ENCODE data around the gene MUC3A.

The MUC3A gene

DNA sequence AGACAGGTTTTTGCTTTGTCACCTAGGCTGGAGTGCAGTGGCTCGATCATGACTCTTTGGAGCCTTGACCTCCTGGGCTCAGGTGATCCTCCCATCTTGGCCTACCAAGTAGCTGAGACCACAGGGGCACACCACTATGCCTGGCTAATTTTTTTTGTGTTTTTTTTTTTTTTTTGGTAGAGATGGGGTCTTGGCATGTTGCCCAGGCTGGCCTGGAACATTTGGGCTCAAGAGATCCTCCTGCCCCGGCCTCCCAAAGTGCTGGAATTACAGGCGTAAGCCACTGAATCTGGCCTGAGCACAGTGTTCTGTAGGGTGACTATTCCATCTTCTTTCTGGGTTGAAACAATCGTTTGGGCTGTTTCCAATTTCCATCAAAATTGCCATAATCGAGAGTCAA, 1.5 kb upstream of the MUC3A start:
- no peak for DNase-seq (ENCODE audit: low read depth)

DNA sequence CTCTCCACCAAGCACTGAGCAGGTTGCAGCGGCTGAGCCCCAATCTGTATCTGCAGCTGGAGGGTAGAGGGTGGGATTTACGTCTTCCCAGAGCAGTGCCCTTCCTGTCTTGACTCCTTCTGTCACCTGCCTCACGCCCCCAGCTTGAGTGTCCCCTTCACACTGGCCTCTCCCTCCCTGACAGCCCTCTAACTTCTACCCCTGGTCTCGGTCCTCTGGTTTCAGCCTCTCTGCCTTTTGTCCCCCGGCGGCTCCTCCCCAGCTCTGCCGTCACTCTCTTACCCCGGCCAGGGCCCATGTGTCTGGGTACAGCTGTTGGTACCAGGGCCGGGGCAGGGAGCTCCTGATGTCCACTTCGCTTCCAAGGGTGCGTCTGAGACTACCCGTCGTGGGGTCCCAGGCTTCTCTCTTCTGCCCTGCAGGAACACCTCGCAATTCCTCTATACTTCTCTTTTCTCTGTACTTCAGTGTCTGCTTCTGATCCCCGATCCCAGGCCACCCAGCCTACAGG, 654 bp downstream of the MUC3A start:
- DNase-seq (ENCODE audit: low read depth): no peak

DNA sequence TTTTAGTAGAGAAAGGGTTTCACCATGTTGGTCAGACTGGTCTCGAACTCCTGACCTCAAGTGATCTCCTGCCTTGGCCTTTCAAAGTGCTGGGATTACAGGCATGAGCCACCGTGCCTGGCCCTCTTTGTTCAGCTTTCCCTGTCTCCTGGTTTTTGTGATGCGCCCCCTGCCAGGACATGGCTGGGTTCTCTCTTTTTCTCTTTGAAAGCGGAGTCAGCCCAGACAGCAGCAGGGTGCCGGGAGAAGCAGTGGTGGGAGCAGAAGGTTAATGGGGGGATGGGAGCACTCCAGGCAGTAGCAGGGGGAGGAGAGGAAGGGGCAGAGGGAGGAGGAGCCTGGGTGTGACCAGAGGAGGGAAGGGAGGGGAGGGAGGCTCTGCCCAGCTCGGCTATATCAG, 1.8 kb downstream of the MUC3A start:
- DNase-seq (ENCODE audit: low read depth): no peak

DNA sequence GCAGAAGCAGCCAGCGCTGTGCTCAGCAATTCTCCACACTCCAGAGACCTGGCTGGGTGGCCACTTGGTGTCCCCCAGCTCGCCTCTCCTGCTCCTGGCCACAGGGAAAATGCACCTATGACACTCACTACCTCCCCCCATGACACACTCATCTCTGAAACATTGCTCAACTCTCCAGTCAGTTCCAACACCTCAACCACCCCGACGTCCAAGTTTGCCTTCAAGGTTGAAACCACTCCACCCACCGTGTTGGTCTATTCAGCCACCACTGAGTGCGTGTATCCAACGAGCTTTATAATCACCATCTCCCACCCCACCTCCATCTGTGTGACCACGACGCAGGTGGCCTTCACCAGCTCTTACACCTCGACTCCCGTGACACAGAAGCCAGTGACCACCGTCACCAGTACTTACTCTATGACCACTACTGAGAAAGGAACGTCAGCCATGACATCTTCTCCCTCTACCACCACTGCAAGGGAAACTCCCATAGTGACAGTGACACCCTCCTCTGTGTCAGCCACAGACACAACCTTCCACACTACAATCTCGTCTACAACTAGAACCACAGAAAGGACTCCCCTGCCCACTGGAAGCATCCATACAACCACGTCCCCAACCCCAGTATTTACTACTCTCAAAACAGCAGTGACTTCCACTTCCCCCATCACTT, 2.7 kb downstream of the MUC3A start:
- no peak for DNase-seq (ENCODE audit: low read depth)

DNA sequence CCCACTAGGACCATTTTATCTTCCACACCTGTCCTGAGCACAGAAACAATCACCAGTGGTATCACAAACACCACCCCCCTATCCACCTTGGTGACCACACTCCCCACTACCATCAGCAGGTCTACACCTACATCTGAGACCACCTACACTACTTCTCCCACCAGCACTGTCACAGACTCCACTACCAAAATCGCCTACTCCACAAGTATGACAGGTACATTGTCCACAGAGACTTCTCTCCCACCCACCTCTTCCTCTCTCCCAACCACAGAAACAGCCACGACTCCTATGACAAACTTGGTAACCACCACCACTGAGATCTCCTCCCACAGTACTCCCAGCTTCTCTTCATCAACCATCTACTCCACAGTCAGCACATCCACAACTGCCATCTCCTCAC, 3.3 kb downstream of the MUC3A start:
- no peak for DNase-seq (ENCODE audit: low read depth)

DNA sequence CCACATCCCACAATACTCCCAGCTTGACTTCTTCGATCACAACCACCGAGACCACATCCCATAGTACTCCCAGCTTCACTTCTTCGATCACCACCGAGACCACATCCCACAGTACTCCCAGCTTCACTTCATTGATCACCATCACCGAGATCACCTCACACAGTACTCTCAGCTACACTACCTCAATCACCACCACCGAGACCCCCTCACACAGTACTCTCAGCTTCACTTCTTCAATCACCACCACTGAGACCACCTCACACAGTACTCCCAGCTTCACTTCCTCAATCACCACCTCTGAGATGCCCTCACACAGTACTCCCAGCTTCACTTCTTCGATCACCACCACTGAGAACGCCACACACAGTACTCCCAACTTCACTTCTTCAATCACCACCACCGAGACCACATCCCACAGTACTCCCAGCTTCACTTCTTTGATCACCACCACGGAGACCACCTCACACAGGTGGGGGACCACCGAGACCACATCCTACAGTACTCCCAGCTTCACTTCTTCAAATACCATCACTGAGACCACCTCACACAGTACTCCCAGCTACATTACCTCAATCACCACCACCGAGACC, 8.6 kb downstream of the MUC3A start:
- no peak for DNase-seq (ENCODE audit: low read depth)

DNA sequence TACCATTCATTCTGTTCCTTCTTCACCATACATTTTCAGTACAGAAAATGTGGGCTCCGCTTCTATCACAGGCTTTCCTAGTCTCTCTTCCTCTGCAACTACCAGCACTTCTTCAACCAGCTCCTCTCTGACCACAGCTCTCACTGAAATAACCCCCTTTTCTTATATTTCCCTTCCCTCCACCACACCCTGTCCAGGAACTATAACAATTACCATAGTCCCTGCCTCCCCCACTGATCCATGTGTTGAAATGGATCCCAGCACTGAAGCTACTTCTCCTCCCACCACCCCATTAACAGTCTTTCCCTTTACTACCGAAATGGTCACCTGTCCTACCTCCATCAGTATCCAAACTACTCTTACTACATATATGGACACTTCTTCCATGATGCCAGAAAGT, 10.6 kb downstream of the MUC3A start:
- no peak for DNase-seq (ENCODE audit: low read depth)

DNA sequence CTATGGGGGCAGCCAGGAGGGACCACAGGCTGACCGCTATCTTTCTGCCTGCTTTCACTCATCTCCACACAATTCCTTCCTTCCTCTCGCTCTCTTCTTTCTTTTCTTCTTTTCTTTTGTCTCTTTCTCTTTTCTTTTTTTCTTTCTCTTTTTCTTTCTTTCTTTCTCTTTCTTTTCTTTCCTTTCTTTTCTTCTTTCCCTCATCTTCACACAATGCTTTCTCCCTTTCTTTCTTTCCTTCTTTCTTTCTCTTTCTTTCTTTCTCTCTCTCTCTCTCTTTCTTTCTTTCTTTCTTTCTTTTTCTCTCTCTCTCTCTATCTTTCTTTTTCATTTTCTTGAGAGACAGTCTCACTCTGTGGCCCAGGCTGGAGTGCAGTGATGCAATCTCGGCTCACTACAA, 13.2 kb downstream of the MUC3A start:
- no peak for DNase-seq (ENCODE audit: low read depth)

DNA sequence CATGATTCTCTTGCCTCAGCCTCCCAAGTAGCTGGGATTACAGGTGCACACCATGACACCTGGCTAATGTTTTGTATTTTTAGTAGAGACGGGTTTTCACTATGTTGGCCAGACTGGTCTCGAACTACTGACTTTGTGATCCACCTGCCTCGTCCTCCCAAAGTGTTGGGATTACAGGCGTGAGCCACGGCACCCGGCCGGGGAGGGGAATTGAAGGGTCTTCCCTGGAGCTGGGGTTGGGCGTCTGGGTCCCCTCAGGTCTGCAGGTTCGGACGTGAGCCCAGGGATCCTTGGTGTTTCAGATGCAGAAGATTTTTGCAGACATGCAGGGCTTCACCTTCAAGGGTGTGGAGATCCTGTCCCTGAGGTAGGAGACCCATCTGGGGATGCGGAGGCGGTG, 14.1 kb downstream of the MUC3A start:
- DNase-seq (ENCODE audit: low read depth): no peak

DNA sequence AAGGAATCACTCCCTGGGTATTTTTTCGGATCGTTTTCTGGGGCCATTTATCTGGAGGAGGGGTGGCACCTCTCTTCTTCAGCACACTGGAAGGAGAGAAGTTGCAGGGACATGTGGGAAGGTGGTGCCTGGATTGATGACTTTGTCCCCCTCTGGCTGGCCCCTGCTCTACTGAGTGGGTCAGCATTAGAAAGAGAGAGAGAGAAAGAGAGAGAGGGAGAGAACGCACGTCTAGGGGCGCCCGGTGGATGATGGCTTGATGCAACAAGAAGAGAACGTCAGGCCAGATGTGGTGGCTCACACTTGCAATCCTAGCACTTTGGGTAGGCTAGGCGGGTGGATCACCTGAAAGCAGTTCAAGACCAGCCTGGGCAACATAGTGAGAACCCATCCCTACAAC, 14.5 kb downstream of the MUC3A start:
- DNase-seq (ENCODE audit: low read depth): no peak

DNA sequence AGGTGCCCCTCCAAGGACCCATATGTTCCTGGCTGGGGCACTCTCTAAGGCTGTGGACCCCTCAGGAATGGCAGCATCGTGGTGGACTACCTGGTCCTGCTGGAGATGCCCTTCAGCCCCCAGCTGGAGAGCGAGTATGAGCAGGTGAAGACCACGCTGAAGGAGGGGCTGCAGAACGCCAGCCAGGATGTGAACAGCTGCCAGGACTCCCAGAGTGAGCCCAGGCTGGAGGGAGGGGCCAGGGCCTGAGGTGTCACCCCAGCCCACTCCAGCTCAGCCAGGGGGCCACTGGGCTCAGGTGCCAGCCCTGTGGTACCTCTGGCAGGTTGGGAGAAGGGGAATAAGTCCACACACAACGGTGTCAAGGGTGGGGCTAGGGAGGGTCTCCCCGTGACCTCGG, 15.3 kb downstream of the MUC3A start:
- no peak for DNase-seq (ENCODE audit: low read depth)

DNA sequence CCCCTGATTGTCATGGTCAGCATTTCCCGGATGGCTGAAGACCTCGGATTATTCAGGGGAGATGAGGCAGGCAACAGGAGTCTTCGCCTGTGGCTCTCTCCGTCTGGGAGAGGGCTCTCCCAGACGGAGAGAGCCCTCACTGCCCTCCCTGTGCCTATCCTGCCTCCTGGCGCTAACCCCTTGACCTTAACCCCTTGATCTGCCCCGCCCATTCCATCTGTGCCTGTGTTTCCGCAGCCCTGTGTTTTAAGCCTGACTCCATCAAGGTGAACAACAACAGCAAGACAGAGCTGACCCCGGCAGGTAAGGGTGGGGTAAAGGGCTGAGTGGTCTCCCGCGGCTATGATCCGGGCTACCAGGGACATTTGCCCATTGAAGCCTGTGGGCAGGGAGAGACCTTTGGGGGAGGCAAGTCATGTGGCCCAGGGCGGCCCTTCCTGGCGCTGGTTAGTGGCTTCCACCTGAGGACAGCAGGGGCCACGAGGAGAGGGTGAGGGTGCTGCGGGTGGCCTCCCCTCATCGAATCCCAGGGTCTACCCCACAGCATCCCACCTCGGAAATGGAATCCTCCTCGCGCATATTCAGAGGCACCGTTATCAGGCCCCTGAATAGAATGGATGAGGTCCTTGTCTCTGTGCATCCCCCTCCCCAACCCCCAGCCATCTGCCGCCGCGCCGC, 15.8 kb downstream of the MUC3A start:
- no peak for DNase-seq (ENCODE audit: low read depth)

DNA sequence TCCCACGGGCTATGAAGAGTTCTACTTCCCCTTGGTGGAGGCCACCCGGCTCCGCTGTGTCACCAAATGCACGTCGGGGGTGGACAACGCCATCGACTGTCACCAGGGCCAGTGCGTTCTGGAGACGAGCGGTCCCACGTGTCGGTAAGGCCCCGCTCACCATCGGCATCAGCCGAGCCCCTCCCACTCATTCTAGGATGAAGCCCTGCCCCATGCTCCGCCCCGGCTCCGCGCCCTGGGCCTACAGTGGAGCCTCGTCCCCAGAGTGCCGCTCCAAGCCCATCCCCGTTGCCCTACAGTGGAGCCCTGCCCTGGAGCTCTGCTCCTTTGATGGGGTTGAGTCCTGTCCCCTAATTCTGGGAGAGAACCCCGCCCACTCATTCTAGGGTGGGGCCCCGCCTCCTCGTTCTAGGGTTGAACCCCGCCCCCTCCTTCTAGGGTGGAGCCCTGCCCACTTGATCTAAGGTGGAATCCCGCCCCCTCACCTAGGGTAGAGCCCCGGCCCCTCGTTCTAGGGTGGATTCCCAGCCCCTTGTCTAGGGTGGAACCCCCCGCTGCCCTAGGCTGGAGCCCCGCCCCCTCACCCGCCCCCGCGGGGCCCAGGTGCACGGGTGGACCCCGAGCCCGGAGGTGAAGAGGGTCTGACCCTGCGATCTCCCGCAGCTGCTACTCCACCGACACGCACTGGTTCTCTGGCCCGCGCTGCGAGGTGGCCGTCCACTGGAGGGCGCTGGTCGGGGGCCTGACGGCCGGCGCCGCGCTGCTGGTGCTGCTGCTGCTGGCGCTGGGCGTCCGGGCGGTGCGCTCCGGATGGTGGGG, 16.6 kb downstream of the MUC3A start:
- DNase-seq (ENCODE audit: low read depth): peak; percentile 58

DNA sequence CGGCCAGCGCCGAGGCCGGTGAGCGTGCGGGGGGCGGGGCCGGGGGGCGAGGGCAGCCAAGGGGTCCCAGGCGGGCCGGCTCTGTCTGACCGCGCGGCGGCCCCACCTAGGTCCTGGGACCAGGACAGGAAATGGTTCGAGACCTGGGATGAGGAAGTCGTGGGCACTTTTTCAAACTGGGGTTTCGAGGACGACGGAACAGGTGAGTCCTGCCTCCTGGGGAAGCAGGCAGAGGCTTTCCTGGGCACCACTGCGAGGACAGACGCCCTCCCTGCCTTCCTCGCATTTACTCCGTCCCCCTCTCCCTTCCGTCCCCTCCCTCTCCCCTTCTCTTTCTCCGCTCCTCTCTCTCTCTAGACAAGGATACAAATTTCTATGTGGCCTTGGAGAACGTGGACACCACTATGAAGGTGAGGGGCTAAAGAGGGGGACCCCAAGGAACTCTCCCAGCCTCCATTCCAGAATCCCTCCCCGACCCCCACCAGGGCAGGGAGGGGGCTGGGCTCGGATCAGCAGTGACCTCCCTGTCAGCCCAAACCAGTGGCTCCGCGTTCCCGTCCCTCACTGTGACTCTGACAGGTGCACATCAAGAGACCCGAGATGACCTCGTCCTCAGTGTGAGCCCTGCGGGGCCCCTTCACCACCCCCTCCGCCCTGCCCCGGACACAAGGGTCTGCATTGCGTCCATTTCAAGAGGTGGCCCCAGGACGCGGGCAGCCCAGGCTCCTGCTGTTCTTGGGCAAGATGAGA, 17.4 kb downstream of the MUC3A start:
- DNase-seq (ENCODE audit: low read depth): no peak

DNA sequence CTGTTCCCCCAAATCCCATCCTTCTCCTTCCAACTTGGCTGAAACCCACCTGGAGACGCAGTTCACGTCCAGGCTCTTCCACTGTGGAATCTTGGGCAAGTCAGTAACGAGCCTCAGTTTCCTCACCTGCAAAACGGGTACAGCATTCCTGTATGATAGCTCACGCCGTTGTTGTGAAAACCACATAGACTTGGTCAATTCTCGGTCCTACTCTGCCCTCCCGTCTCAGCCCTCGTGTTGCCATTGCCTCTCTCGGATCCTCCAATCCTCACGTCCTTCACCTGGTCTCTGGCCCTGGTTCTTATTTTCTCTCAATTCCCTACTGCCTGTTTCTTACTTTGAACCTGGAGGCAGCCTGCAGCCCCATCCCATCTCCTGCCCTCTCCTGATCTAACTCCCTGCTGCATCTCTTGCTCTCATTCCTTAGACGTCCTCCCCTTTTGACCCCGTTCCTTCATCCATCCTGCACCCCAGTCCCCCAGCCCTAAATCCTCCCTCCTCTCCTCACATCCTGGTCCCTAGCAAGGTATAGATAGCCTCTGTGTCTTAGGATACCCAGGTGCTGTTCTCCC, 18.0 kb downstream of the MUC3A start:
- no peak for DNase-seq (ENCODE audit: low read depth)

DNA sequence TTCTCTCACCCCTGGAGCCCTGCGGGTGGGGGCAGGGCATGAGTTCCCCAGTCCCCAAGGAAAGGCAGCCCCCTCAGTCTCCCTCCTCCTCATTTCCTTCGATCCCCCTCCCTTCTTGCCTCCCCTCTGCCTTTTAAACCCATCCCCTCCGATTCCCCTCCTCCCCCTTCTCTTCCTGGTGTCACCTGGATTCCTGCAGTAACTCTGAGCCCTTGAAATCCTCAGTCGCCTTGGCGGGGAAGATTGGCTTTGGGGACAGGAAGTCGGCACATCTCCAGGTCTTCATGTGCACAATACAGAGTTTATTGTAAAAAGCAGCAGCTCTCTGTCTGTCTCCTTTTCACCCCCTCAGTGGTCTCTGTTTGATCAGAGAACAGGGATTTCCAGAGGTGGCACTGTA, 18.7 kb downstream of the MUC3A start:
- DNase-seq (ENCODE audit: low read depth): no peak

DNA sequence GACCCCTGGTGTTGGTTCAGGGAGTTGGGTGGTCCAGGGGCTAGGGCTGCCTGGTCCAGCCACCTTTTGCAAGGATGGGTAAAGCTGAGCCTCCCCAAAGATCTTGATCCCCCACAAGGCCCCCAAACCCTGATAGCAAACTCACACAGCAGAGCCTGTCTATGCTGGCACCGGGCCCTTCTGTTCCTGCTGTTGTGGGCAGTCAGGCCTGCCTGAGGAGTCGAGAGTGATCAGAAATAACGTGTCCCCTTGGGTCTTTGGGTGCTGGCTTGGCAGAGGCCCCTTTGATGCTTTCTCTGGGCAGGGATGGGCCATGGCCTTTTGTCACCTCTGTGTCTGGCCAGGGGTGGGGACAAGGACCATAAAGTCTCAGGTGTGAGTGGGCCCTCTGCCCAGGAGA, 19.3 kb downstream of the MUC3A start:
- no peak for DNase-seq (ENCODE audit: low read depth)

DNA sequence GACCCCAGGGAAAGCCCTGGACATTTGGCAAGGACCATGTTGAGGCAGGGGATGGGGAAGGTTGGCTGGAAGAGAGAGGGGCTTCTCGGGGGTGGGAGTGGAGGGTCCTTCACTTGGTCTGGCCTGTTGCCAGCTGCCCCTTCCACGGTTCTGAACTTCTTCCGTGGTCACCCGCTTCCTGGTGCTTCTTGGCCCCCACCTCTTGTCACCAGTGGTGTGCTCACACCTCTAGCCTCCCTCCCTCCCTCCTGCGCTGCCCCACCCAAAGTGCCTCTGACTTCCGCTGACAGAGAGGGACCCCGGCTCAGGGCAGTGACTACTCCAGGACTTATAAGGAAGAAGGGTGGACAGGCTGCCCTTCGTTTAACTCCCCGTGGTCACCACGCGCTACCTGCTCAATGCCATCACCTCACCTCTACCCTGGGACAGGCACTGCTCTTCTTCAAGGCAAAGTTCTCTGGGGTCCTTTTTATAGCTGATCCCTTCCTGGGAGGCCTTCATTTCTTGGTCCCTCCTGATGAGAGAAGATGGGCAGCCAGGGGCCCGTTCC, 19.8 kb downstream of the MUC3A start, which contains the start of gene MUC12:
TSS of gene MUC12 (plus strand) at position 500 of the 550 bp plus-strand sequence. CDS start 58 bp downstream, outside the sequence.
- DNase-seq (ENCODE audit: low read depth): no peak

DNA sequence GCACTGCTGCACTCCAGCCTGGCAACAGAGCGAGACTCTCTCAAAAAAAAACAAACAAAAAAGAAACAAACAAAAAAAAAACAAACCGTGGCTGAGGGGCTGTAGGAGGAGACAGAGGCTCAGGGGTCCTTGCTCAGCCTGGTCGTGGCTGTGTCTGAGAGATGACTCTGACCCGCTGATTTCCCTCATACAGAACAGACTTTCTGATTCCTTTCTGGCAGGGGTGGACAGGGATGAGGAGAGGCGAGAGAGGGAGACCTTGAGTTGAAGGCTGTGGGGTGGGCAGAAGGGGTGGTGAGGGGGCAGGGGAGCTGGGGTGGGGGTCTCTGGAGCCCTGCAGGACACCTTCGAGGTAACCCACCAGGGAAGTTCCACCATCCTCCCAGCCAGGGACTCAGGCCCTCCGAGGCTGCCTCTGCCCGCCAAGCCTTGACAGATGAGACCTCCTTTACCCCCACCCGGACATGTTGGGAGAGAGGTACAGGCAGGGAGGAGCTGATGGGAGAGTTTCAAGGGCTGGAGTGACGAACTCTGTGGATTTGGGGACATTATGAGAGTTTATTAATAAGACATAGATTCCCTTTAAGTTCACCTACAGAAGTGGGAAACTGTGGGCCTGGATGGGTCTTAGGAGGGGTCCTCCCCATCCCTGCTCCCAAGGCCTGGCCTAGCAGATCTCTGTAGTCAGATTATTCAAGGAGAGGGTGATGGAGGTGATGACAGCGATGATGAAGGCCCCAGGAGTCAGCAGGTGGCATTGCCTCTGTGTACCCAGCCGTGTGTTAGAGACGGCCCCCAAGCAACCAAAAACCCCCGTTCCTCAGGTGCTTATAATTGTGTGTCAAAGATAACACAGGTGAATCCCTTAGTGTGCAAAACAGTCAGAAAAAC, 22.0 kb downstream of the MUC3A start:
- no peak for DNase-seq (ENCODE audit: low read depth)

DNA sequence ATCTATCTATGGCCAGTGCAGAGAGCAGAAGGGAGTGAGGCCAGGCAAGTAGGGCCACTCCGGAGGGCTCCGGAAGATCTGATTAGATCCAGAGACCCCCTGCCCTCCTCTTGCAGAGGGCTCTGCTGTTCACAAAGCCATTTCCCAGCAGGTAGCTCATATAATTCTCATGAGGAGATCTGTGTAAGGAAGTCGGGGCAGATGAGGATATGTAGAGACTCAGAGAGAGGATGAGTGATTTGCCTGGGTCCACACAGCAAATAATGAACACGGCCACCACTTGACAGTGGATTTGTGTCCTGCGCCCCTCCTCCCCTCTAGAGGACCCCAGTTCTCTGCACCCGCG, 22.6 kb downstream of the MUC3A start:
- DNase-seq (ENCODE audit: low read depth): no peak
